ENCODE measurements around the gene THRB. TPM values are rescaled to one million over a fixed set of nuclear protein-coding genes. Genes with fewer than 3 reads are reported as not detected.

Gene THRB
- total and polyA plus RNA-seq, 9 of the 15 experiments (the other 6 are each of a cell fraction or from before 2014, with no cell fraction given): 1.7 to 14.9 (median 6.9) TPM

DNA sequence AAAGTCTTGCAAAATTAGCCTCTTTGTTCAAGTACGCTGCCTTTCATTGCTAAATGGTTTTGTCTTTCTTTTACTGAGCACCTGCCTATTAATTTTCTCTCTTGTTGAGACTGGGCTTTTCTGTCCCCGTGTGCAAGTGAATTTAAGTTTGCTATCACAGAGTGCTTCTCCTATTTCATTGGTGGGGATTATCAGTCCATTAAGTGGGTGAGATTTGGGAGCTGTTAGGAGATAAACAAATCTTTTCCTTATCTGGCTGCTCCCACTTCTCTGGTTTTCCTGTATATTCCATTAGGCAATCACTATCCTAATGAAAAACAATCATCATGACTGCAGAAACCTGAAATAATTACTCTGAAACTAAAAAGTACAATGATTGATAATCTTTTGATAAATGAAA lies 295.4 kb downstream of the THRB start:
- ATAC-seq (no peak), DNase-seq (ENCODE audit: extremely low read depth in 1 of 4, low spot score in 3 of 4) (no peak), FAIRE-seq (no peak)
- H3K27me3 ChIP-seq (ENCODE audit: control insufficient read depth in 2 of 2, insufficient read depth in 2 of 2, low read length in 2 of 2): no peaks in the 10 kb centered on the region
- no peak overlapping the region for H3K9ac ChIP-seq (ENCODE audit: insufficient read depth in 1 of 2, low read depth in 2 of 2, low read length in 2 of 2)
- intact Hi-C loops (cut with micrococcal nuclease): no loop called here
- no peak for TF ChIP-seq ESRRA (IDR thresholded peaks at IDR 0.05; ENCODE audit: borderline replicate concordance, low read depth)
- TF ChIP-seq KAT7 (CRISPR knock-in tag; IDR thresholded peaks at IDR 0.05; ENCODE audit: borderline replicate concordance): no peak
- TF ChIP-seq NR4A1 (CRISPR knock-in tag; IDR thresholded peaks at IDR 0.05): no peak
- no peak for TF ChIP-seq NR4A1 (tag; IDR thresholded peaks at IDR 0.05)
- TF ChIP-seq SPI1 (IDR thresholded peaks at IDR 0.05; ENCODE audit: borderline replicate concordance, low read depth, low read length): no peak
- TF ChIP-seq, protein P1, sequence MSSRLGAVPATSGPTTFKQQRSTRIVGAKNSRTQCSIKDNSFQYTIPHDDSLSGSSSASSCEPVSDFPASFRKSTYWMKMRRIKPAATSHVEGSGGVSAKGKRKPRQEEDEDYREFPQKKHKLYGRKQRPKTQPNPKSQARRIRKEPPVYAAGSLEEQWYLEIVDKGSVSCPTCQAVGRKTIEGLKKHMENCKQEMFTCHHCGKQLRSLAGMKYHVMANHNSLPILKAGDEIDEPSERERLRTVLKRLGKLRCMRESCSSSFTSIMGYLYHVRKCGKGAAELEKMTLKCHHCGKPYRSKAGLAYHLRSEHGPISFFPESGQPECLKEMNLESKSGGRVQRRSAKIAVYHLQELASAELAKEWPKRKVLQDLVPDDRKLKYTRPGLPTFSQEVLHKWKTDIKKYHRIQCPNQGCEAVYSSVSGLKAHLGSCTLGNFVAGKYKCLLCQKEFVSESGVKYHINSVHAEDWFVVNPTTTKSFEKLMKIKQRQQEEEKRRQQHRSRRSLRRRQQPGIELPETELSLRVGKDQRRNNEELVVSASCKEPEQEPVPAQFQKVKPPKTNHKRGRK (tag; IDR thresholded peaks at IDR 0.05): no peak
- TF ChIP-seq, protein P2, sequence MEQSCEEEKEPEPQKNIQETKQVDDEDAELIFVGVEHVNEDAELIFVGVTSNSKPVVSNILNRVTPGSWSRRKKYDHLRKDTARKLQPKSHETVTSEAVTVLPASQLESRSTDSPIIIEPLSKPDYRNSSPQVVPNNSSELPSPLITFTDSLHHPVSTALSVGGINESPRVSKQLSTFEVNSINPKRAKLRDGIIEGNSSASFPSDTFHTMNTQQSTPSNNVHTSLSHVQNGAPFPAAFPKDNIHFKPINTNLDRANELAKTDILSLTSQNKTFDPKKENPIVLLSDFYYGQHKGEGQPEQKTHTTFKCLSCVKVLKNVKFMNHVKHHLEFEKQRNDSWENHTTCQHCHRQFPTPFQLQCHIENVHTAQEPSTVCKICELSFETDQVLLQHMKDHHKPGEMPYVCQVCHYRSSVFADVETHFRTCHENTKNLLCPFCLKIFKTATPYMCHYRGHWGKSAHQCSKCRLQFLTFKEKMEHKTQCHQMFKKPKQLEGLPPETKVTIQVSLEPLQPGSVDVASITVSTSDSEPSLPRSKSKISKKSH (CRISPR knock-in tag; IDR thresholded peaks at IDR 0.05): no peak
- no peak for TF ChIP-seq SOX6 (IDR thresholded peaks at IDR 0.05)
- TF ChIP-seq ZNF347 (CRISPR knock-in tag; IDR thresholded peaks at IDR 0.05; ENCODE audit: low read depth): no peak
- no peak overlapping the region for H2AFZ ChIP-seq (ENCODE audit: low read depth, low read length)
- in situ Hi-C loops (cut with MboI): no loop called here
- H3K4me1 ChIP-seq (replicated peaks in 1 of 2; ENCODE audit: control insufficient read depth in 2 of 2, insufficient read depth in 2 of 2, low read length in 2 of 2): no peaks in the 10 kb centered on the region
- POLR2A ChIA-PET: no interaction called here
- H4K20me1 ChIP-seq (replicated peaks; ENCODE audit: control insufficient read depth, insufficient read depth, low read length): no peaks in the 10 kb centered on the region
- no peaks in the 10 kb centered on the region for H3K9me1 ChIP-seq (ENCODE audit: control insufficient read depth, insufficient read depth, low read length)
- H3K9me3 ChIP-seq (replicated peaks; ENCODE audit: control insufficient read depth, insufficient read depth, low read depth, low read length): no peaks in the 10 kb centered on the region
- no peak overlapping the region for H3K4me3 ChIP-seq
- no TSS peak for BruUV-seq (replicated peaks)
- CTCF ChIA-PET (ENCODE audit: low intra/inter-chr PET ratio): no interaction called here
- no peaks in the 10 kb centered on the region for H3K79me2 ChIP-seq (ENCODE audit: control insufficient read depth, insufficient read depth, low read length)
- H3K27ac ChIP-seq (ENCODE audit: extremely low read depth, low read depth, low read length): no peak overlapping the region
- H3K36me3 ChIP-seq (ENCODE audit: control insufficient read depth, insufficient read depth, low read length): no peaks in the 10 kb centered on the region
- H3K4me2 ChIP-seq (ENCODE audit: insufficient read depth, low read length): no peak overlapping the region
- WGBS (ENCODE audit: insufficient coverage, low coverage, missing lambda C conversion rate): 36% methylated on average over 2 of the region's 2 CpGs

All from K562 (cell line).